T1000 (cell line): Measurements from ENCODE around the gene INAFM2.

Source experiments
- DNase-seq: peaks from one replicate; lab custom pipeline; 2025; ENCODE audit warnings: mixed read lengths; lab: John Stamatoyannopoulos, UW

The INAFM2 gene

GRCh38 chr15:40287968-40288367 is 35.5 kb upstream of the INAFM2 start:
- DNase-seq: no peak

GRCh38 chr15:40289140-40289775 is 34.2 kb upstream of the INAFM2 start:
- no peak for DNase-seq

- no peak for DNase-seq
Measured at GRCh38 chr15:40290545-40290917, 33.0 kb upstream of the INAFM2 start.

- DNase-seq: peak; percentile 29
Measured at GRCh38 chr15:40290918-40291574, 32.4 kb upstream of the INAFM2 start.

GRCh38 chr15:40292246-40292645 is 31.2 kb upstream of the INAFM2 start:
- DNase-seq: no peak

GRCh38 chr15:40293006-40293405 is 30.5 kb upstream of the INAFM2 start:
- DNase-seq: no peak

- DNase-seq: no peak
Measured at GRCh38 chr15:40293905-40294895, 29.3 kb upstream of the INAFM2 start.

- DNase-seq: no peak
Measured at GRCh38 chr15:40295297-40295696, 28.2 kb upstream of the INAFM2 start.

- no peak for DNase-seq
Measured at GRCh38 chr15:40295877-40296560, 27.5 kb upstream of the INAFM2 start.

GRCh38 chr15:40296561-40297230 is 26.8 kb upstream of the INAFM2 start:
- DNase-seq: no peak

GRCh38 chr15:40297356-40297755 is 26.1 kb upstream of the INAFM2 start:
- DNase-seq: no peak

GRCh38 chr15:40298216-40298935 is 25.1 kb upstream of the INAFM2 start:
- no peak for DNase-seq

GRCh38 chr15:40300367-40300766 is 23.1 kb upstream of the INAFM2 start:
- no peak for DNase-seq

- no peak for DNase-seq
Measured at GRCh38 chr15:40300771-40301170, 22.7 kb upstream of the INAFM2 start.

GRCh38 chr15:40301467-40302179 is 21.9 kb upstream of the INAFM2 start:
- no peak for DNase-seq

GRCh38 chr15:40302288-40302886 is 21.1 kb upstream of the INAFM2 start:
- no peak for DNase-seq

GRCh38 chr15:40302981-40303380 is 20.5 kb upstream of the INAFM2 start:
- DNase-seq: no peak

GRCh38 chr15:40303576-40303975 is 19.9 kb upstream of the INAFM2 start:
- no peak for DNase-seq

GRCh38 chr15:40305281-40305680 is 18.2 kb upstream of the INAFM2 start:
- no peak for DNase-seq

- no peak for DNase-seq
Measured at GRCh38 chr15:40306371-40306770, 17.1 kb upstream of the INAFM2 start.
